Fibroblast of skin of back (primary cell): ENCODE data around the gene CD200. TPM values are rescaled to one million over a fixed set of nuclear protein-coding genes. Genes with fewer than 3 reads are reported as not detected.

Source experiments
- DNase-seq: peaks from one replicate; pipeline ENCODE4 v3.0.0-alpha.2; 2013
- polyA plus RNA-seq, 2 experiments: library from polyadenylated mRNA; unstranded; fragments of 120-200 nt; gene quantifications; one replicate each; pipeline ENCODE4 v1.2.1, GENCODE V29; 2013; ENCODE audit not compliant: insufficient read length in 2 of 2

The CD200 gene
- not detected for polyA plus RNA-seq (2013, experiment 1 of 2; ENCODE audit: insufficient read length)
- polyA plus RNA-seq (2013, experiment 2 of 2; ENCODE audit: insufficient read length), result 0.17 TPM

- DNase-seq, result peak; percentile 27
Measured at GRCh38 chr3:112333002-112333380, at the start of gene CD200. CD200 (plus strand) TSS chr3:112333156; CDS start chr3:112333213, 57 bp downstream.

- no peak for DNase-seq
Measured at GRCh38 chr3:112289011-112289410, 43.9 kb upstream of the CD200 start.

DNA sequence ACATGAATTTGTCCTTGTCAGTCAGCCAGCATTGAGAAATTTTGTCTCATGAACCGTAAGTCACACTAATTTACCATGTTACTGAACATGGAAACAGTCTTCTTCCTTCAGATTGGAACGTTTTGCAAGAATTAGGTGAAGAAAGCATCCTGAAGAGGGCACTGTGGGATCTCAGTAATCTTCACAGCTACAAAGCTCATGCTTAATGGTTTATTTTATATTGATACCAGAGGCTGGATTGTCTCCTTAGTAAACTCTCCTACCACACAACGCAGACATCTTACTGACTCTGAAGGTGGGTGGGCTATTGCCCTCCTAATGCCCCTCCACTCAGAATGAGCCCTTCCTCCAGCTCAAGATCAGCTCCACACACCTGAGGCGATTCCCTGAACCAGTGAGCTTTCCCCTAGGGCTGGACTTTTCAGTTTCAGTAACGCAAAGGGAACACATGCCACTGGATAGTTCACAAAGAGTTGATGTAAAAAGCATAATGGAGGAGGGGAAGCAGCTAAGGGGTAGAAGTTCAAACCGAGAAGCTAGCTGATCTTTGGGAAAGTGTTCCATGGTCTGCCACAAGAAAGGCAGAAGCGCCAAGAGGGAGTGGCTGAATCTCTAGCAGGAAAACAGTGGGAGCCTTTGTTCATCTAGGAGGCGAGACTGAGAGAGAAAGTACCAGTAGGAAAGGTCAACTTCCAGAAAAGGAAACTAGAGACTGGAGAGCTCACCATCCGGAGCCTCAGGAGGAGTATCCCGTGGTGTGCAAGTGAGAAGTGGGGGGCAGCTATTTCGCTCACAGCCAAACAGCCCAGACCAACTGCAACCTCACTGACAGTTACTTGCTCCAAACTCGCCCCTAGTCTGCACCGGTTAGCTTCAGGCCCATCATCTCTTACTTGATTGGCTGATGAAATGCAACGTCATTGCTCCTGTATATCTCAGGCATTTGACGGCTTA, 39.3 kb upstream of the CD200 start, which contains the start of gene SLC9C1:
Gene SLC9C1 (minus strand): TSS at position 849 of the 954 bp plus-strand sequence. CDS start 7,425 bp downstream, outside the sequence.
- peak; percentile 67 for DNase-seq

GRCh38 chr3:112297714-112298113, 35.2 kb upstream of the CD200 start:
- no peak for DNase-seq

DNA sequence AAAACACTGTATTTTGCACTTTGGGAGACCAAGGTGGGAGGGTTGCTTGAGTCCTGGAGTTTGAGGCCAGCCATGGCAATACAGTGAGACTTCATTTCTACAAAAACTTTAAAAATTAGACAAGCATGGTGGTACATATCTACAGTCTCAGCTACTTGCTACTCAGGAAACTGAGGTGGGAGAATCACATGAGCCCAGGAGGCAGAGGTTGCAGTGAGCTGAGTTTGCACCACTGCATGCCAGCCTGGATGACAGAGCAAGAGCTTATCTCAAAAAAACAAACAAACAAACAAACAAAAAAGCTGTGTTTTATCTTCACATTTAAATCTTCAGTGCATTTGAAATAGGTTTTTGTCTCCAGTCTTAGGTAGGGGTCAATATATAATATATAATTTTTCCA, 34.2 kb upstream of the CD200 start:
- DNase-seq, result no peak

DNA sequence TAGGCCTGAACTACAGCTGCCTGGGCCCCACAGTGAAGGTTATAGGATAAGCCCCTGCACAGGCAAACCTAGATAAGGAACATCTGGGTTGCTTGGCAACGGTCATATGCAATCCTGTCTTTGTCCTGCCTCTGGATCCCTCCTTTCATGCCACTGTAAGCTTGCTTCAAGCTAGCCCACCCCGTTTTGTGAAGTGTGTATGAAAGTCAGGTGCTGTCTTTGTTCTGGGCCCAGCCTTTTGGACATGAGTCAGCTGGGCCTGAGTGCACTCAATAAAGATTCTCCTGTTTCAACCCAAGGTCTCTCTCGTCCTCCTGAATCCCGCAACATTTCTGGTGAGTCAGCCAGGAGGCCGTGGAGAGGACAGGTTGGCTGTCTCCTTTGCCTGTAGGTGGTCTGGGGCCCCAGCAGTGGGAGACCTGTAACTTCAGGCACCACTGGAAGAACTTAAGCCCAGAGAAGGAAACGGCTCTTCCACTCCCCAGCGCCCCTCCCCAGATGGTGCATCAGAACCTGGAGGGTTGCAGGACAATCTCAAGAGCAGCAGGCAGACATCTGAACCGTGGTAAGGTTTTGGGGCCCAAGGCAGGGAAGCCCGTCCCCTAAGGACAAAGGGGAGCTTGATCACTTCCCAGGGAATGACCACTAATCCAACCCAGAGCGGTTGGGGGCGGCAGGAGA, 30.7 kb upstream of the CD200 start:
- DNase-seq, result no peak

GRCh38 chr3:112302881-112303763, 29.8 kb upstream of the CD200 start:
- DNase-seq, result no peak

DNA sequence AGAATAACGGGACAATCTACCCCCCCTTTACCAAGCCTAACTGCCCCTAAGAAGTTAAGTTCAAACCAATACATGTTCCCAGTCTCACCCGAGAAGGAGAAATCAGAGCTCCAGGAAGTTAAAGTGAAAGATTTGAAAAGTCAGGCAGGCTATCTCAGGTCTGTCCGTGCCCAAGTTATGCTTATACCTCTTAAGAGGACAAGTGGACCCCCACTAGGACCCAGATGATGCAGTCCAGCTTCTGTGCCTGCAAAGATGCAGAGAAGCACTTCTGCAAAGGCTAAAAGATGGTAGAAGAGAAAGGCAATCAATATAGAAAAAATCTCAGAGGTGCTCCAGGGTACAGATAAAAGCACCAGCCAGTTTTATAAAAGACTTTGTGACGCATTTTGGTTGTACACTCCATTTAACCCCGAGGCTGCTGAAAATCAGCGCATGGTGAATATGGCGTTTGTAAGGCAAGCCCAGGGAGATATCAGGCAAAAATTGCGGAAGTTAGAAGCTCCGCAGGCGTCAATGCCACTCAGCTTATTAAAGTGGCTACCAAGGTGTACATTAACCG, 29.1 kb upstream of the CD200 start:
- DNase-seq, result peak; percentile 13

GRCh38 chr3:112304611-112305010, 28.3 kb upstream of the CD200 start:
- DNase-seq, result no peak

DNA sequence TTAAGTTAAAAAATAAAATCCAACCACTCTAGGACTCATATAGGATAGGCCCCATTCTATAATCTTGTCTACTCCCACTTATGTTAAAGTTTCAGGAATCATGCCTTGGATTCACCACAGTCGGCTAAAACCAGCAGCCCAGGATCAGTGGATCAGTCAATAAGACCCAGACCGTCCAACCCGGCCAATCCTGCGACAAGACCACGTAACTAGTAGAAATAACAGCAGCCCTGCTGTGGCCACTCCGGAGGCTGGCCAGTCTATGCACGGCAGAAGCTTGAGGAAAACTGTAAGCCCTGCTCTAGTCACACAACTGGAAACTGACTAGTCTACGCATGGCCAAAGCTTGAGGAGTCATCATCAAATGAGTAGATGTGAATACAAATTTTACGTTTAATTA, 26.1 kb upstream of the CD200 start:
- no peak for DNase-seq

DNA sequence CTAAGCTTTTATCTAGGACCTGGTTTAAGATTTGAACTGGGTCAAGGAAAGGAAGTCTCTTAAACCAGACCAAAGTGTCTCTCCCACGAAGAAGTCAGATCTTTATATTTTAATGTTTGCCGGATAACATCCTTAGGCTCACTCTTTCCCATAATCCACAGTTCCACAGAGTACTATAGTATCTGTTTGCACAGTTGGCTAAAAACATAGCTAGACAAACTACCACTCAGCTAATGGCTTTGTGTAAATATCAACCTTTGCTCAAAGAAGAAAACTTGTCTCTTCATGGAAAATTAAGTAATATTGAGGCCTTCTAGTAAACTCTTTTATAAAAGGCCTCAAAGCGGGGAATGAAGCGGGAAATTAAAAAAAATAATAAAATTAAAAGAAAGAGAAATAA, 25.4 kb upstream of the CD200 start:
- DNase-seq, result no peak

GRCh38 chr3:112308151-112308911, 24.6 kb upstream of the CD200 start:
- no peak for DNase-seq

GRCh38 chr3:112314649-112315048, 18.3 kb upstream of the CD200 start:
- DNase-seq, result no peak

DNA sequence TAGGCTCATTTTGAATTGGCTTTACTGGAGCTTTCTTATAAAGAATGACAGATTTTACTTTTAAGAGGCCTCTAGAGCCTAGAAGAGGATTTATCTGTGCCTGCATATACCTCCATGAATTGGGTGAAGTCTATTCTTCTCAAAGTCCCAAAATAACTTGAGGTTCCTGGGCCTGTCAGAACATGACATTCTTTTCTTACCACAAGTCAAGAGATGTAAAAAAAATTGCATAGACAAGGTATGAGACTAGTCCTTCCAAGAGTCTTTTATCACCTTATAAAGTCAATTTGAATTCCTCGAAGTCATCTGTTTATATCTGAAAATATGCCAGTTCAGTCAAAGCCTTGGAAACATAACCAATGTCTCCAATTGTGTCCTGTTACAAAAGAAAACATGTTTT, 17.2 kb upstream of the CD200 start:
- no peak for DNase-seq

DNA sequence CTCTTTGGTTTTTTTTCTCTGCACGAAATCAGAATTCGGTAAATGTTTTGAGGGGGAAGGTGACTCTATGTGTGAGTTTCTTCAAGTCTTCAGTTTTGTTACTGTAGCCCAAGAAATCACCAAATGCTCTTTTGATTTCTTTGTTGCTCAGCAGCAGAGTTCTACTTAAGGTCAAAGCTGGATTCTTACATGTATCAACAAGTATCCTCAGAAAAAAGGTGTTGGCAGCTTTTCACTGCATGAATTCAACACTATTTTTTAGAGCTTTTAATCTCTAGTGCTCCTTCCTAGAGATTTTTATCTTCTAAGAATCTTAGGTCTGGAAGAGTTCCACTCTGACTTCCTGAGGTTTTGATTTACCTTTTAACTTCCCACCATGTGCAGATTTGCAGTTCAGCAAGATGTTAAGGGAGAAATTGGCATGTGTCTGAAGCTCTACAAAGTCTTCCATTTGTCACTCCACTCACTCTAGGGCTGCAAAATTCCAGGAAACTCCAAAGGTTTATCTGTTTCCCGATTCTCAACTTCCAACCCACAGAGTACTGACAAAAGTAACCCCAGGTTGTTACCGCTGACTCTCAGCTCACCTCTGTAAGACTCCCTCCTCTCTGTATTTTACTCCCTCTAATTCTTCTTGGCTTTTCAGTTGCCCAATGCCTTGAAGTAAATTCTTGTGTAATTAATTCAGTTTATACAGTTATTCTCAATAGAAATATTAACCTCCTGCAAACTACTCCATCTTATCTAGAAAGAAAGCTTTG, 13.3 kb upstream of the CD200 start:
- no peak for DNase-seq

GRCh38 chr3:112320691-112321090, 12.3 kb upstream of the CD200 start:
- no peak for DNase-seq

DNA sequence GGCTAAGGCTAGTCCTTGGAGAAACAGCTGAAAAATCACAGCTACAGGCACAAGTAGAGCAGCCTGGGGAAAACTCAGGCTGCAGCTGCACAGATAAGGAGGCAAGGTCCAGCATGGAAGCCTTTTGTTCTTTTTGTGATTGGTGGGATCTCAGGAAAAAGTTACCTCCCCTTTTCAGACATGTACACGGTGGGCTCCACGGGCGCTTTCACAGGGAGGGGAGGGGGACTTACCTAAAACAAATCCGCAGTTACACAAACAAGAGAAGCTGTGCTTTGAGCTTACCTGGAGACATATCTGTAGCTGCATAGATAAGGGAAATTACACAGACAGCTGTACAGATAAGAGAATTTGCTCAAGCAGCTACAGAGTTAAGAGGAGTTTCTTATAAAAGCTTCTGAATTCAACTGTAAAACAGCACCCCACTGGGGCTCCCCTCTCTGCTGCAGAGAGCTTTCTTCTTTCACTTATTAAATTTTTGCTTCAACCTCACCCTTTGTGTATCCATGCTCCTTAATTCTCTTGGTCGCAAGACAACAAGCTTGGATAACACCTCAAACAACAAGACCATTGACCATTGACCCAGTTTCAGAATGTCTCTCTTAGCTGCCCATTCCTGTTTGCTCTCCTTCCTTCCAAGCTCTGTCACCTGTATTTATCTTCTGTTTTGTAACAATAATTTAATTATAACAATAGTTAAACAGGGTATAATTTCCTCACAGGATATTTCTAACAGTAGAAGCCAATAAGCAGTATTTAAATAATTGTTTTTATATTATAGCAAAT, 10.9 kb upstream of the CD200 start:
- no peak for DNase-seq

- DNase-seq, result peak; percentile 60
Measured at GRCh38 chr3:112327371-112327951, 5.5 kb upstream of the CD200 start.

- DNase-seq, result no peak
Measured at GRCh38 chr3:112331851-112332250, 1.1 kb upstream of the CD200 start.
